ENCODE results near the gene MACROD2. TPM values are rescaled to one million over a fixed set of nuclear protein-coding genes. Genes with fewer than 3 reads are reported as not detected.

The MACROD2 gene
- total RNA-seq, 4 donors from 2014 or later, result 12.6 to 60.3 (median 18.9) TPM

GRCh38 chr20:15287329-15287728, 1292.0 kb downstream of the MACROD2 start:
- TF ChIP-seq POLR2A (IDR thresholded peaks at IDR 0.05) (no peak), CTCF (IDR thresholded peaks at IDR 0.05) (no peak), POLR2AphosphoS5 (IDR thresholded peaks at IDR 0.05) (no peak), EP300 (IDR thresholded peaks at IDR 0.05) (no peak)
- Histone ChIP-seq H3K36me3 (no peaks in the 10 kb centered on the region), H3K27me3 (no peaks in the 10 kb centered on the region), H3K9me3 (no peaks in the 10 kb centered on the region), H3K4me3 (no peak overlapping the region), H3K27ac (no peak overlapping the region), H3K4me1 (no peaks in the 10 kb centered on the region)
- DNase-seq (ENCODE audit: low spot score in 2 of 2), result no peak
- WGBS, result 64% methylated on average over 5 of the region's 5 CpGs

GRCh38 chr20:15288106-15288505, 1292.8 kb downstream of the MACROD2 start:
- Histone ChIP-seq H3K4me3 (no peak overlapping the region), H3K36me3 (no peaks in the 10 kb centered on the region), H3K27ac (no peak overlapping the region), H3K27me3 (no peaks in the 10 kb centered on the region), H3K9me3 (no peaks in the 10 kb centered on the region), H3K4me1 (no peaks in the 10 kb centered on the region)
- DNase-seq (ENCODE audit: low spot score in 2 of 2), result no peak
- WGBS, result 94% methylated on average over 3 of the region's 3 CpGs
- TF ChIP-seq POLR2A (IDR thresholded peaks at IDR 0.05), result no peak

GRCh38 chr20:15289337-15289736, 1294.0 kb downstream of the MACROD2 start:
- Histone ChIP-seq H3K36me3 (no peaks in the 10 kb centered on the region), H3K4me1 (no peaks in the 10 kb centered on the region), H3K27ac (no peak overlapping the region), H3K9me3 (no peaks in the 10 kb centered on the region), H3K27me3 (no peaks in the 10 kb centered on the region), H3K4me3 (no peak overlapping the region)
- TF ChIP-seq EP300 (IDR thresholded peaks at IDR 0.05), result no peak
- no peak for TF ChIP-seq CTCF (IDR thresholded peaks at IDR 0.05)
- no peak for TF ChIP-seq POLR2AphosphoS5 (IDR thresholded peaks at IDR 0.05)
- TF ChIP-seq POLR2A (IDR thresholded peaks at IDR 0.05), result no peak
- no peak for DNase-seq (ENCODE audit: low spot score in 2 of 2)
- 82% methylated on average over 4 of the region's 4 CpGs for WGBS

GRCh38 chr20:15292405-15292804, 1297.1 kb downstream of the MACROD2 start:
- Histone ChIP-seq H3K27ac (no peak overlapping the region), H3K36me3 (no peaks in the 10 kb centered on the region), H3K4me3 (no peak overlapping the region), H3K27me3 (no peaks in the 10 kb centered on the region), H3K4me1 (no peaks in the 10 kb centered on the region), H3K9me3 (no peaks in the 10 kb centered on the region)
- TF ChIP-seq POLR2A (IDR thresholded peaks at IDR 0.05) (no peak), POLR2AphosphoS5 (IDR thresholded peaks at IDR 0.05) (no peak), EP300 (IDR thresholded peaks at IDR 0.05) (no peak), CTCF (IDR thresholded peaks at IDR 0.05) (no peak)
- DNase-seq (ENCODE audit: low spot score in 2 of 2), result no peak
- 78% methylated on average over 4 of the region's 4 CpGs for WGBS

GRCh38 chr20:15296422-15296821, 1301.1 kb downstream of the MACROD2 start:
- Histone ChIP-seq H3K27me3 (no peaks in the 10 kb centered on the region), H3K36me3 (no peaks in the 10 kb centered on the region), H3K4me1 (no peaks in the 10 kb centered on the region), H3K4me3 (no peak overlapping the region), H3K9me3 (no peaks in the 10 kb centered on the region), H3K27ac (no peak overlapping the region)
- no peak for DNase-seq (ENCODE audit: low spot score in 2 of 2)
- TF ChIP-seq CTCF (IDR thresholded peaks at IDR 0.05), result no peak

- 83% methylated on average over 5 of the region's 5 CpGs for WGBS
- Histone ChIP-seq H3K9me3 (no peaks in the 10 kb centered on the region), H3K27ac (no peak overlapping the region), H3K4me1 (no peaks in the 10 kb centered on the region), H3K4me3 (no peak overlapping the region), H3K27me3 (no peaks in the 10 kb centered on the region), H3K36me3 (no peaks in the 10 kb centered on the region)
- DNase-seq (ENCODE audit: low spot score in 2 of 2), result no peak
- TF ChIP-seq POLR2AphosphoS5 (IDR thresholded peaks at IDR 0.05) (no peak), EP300 (IDR thresholded peaks at IDR 0.05) (no peak), POLR2A (IDR thresholded peaks at IDR 0.05) (no peak), CTCF (IDR thresholded peaks at IDR 0.05) (no peak)
Measured at GRCh38 chr20:15297059-15297875, 1302.0 kb downstream of the MACROD2 start.

All from suprapubic skin (tissue), 4 donors.